ENCODE results near the gene MAPK10. TPM values are rescaled to one million over a fixed set of nuclear protein-coding genes. Genes with fewer than 3 reads are reported as not detected.

MAPK10 gene
- total and polyA plus RNA-seq, 2 of the 8 experiments (the other 6 are each of a cell fraction or from before 2014, with no cell fraction given) = 2.5 to 3.1 TPM

DNA sequence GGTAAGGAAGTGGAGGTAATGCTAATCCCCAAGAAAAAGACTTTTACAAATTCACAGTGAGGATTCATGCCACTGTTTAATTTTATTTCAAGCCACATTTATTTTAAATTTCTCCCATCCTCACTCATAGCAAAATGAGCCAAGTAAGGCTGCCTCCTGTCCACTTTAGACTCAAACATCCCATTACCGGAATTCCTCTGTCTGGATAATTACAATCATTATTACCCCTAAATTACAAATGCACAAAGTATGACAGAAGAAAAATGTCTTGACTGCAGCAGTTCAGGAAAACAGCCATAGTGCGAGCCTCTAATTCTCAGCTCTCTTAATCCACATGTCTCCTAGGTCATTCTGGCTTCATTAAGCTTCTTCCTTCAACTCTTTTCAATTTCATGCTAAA lies 57.0 kb downstream of the MAPK10 start:
- no peak overlapping the region for H3K4me3 ChIP-seq (ENCODE audit: extremely low read depth in 1 of 4, insufficient read depth in 2 of 4, low read depth in 3 of 4, low read length in 4 of 4)
- H2BK5ac ChIP-seq (ENCODE audit: low read depth, low read length) = no peak overlapping the region
- 0 out of 2 replicates have a peak overlapping the region, but pooled peaks have one; percentile 9 for H3K27ac ChIP-seq (ENCODE audit: low read depth, low read length)
- no peak overlapping the region for H3K4ac ChIP-seq (replicated peaks; ENCODE audit: insufficient read length, low read depth, low read length)
- no peak overlapping the region for H4K91ac ChIP-seq (replicated peaks; ENCODE audit: insufficient read length, low read length)
- no peak overlapping the region for H4K5ac ChIP-seq (ENCODE audit: insufficient read length, low read depth, low read length)
- no peak for TF ChIP-seq CREB1 (IDR thresholded peaks at IDR 0.05)
- no peak for TF ChIP-seq TCF12 (IDR thresholded peaks at IDR 0.05; ENCODE audit: low read depth, low read length)
- no peak for TF ChIP-seq SAP30 (IDR thresholded peaks at IDR 0.05; ENCODE audit: insufficient read depth, insufficient replicate concordance, low read length)
- H3K23me2 ChIP-seq (ENCODE audit: low read depth, low read length) = no peaks in the 10 kb centered on the region
- no peak overlapping the region for H2BK12ac ChIP-seq (ENCODE audit: low read depth, low read length)
- H3K4me1 ChIP-seq (replicated peaks in 1 of 4; ENCODE audit: control insufficient read depth in 3 of 4, insufficient read depth in 4 of 4, low read length in 3 of 4) = peaks cover 0 to 2% (median 0%) of the 10 kb centered on the region in 4 experiments; a peak in 1 of 7 replicates
- ChIA-PET CTCF (ENCODE audit: partially characterized antibody) (no interaction called here), POLR2A (ENCODE audit: partially characterized antibody) (no interaction called here)
- no peaks in the 10 kb centered on the region for H3K79me1 ChIP-seq (ENCODE audit: low read depth, low read length)
- FAIRE-seq (no peak), DNase-seq (ENCODE audit: low read depth in 1 of 2, low spot score in 2 of 2) (no peak)
- peaks cover 0 to 4% of the 10 kb centered on the region in 2 experiments; a peak in 1 of 4 replicates for H3K9me3 ChIP-seq (ENCODE audit: insufficient read depth in 2 of 2, low read depth in 1 of 2, low read length in 1 of 2)
- WGBS, 2 experiments (ENCODE audit: extremely low coverage in 1 of 2, insufficient coverage in 1 of 2, insufficient read length in 1 of 2, insufficient replicate concordance in 2 of 2, low coverage in 1 of 2, low lambda C conversion rate in 2 of 2, missing lambda C conversion rate in 1 of 2) = 84% methylated on average over 2 of the region's 2 CpGs; no CpG with 5 or more reads in 1 of the 2 experiments
- no peak overlapping the region for H2AFZ ChIP-seq (ENCODE audit: low read length)
- no peak overlapping the region for H3K18ac ChIP-seq (ENCODE audit: extremely low read depth, low read length)
- no peak overlapping the region for H3K9ac ChIP-seq (replicated peaks in 1 of 4; ENCODE audit: extremely low read depth in 1 of 4, low read depth in 3 of 4, low read length in 3 of 4)
- no peak overlapping the region for H3K56ac ChIP-seq (replicated peaks; ENCODE audit: insufficient read length, low read depth, low read length)
- H3K23ac ChIP-seq (ENCODE audit: insufficient read length) = no peak overlapping the region
- no peak overlapping the region for H2BK15ac ChIP-seq (ENCODE audit: low read length)
- no peaks in the 10 kb centered on the region for H4K20me1 ChIP-seq (replicated peaks in 1 of 2; ENCODE audit: control insufficient read depth in 1 of 2, insufficient read depth in 2 of 2, low read length in 2 of 2)
- no peak overlapping the region for H2AK5ac ChIP-seq (ENCODE audit: low read depth, low read length)
- H2BK120ac ChIP-seq (replicated peaks; ENCODE audit: low read depth, low read length) = no peak overlapping the region
- no peaks in the 10 kb centered on the region for H3K36me3 ChIP-seq (ENCODE audit: control insufficient read depth in 2 of 4, insufficient read depth in 4 of 4, low read length in 3 of 4)
- H2BK20ac ChIP-seq (ENCODE audit: low read length) = no peak overlapping the region
- no peak overlapping the region for H3K14ac ChIP-seq (ENCODE audit: insufficient read length)
- no peaks in the 10 kb centered on the region for H3K79me2 ChIP-seq (ENCODE audit: control insufficient read depth in 1 of 2, insufficient read depth in 2 of 2, low read length in 2 of 2)
- H3K27me3 ChIP-seq (replicated peaks in 1 of 4; ENCODE audit: control insufficient read depth in 3 of 4, extremely low read depth in 1 of 4, insufficient read depth in 3 of 4, low read length in 3 of 4) = no peaks in the 10 kb centered on the region
- no peak overlapping the region for H4K8ac ChIP-seq (ENCODE audit: extremely low read depth, insufficient read depth, low read length)
- H3K4me2 ChIP-seq (ENCODE audit: insufficient read depth in 1 of 2, low read depth in 2 of 2, low read length in 2 of 2) = no peak overlapping the region
